NCI-H345 treated with DMSO at 0.1 percent for 48 hours (cell line): ENCODE measurements around the gene FTCD.
"Not testable (repeated sequence)": the region's sequence is repeated elsewhere in the genome, so short reads cannot be mapped to it uniquely, and the experiment has no call there.

ENCODE experiments used
- DNase-seq: peaks from one replicate; lab custom pipeline; 2025; ENCODE audit not compliant: unreplicated experiment; lab: John Stamatoyannopoulos, UW

FTCD gene

GRCh38 chr21:46155514-46156377 is at the start of gene FTCD:
FTCD (minus strand) TSS chr21:46155579; CDS start chr21:46155523, 56 bp downstream.
- no peak for DNase-seq

- no peak for DNase-seq
Observed at GRCh38 chr21:46205166-46205565, 49.8 kb upstream of the FTCD start.

- DNase-seq, result no peak
Observed at GRCh38 chr21:46203203-46203600, 47.8 kb upstream of the FTCD start.

GRCh38 chr21:46202592-46203202 is 47.3 kb upstream of the FTCD start:
- DNase-seq, result no peak

- DNase-seq, result not testable (repeated sequence)
Observed at GRCh38 chr21:46200877-46201803, 45.8 kb upstream of the FTCD start.

GRCh38 chr21:46199436-46200373 is 44.3 kb upstream of the FTCD start:
- DNase-seq, result no peak

- no peak for DNase-seq
Observed at GRCh38 chr21:46196733-46197132, 41.4 kb upstream of the FTCD start.

- DNase-seq, result no peak
Observed at GRCh38 chr21:46195595-46196195, 40.3 kb upstream of the FTCD start.

- DNase-seq, result no peak
Observed at GRCh38 chr21:46194374-46195334, 39.3 kb upstream of the FTCD start.

- no peak for DNase-seq
Observed at GRCh38 chr21:46193829-46194373, 38.5 kb upstream of the FTCD start.

GRCh38 chr21:46191686-46192575 is 36.6 kb upstream of the FTCD start:
- DNase-seq, result no peak

GRCh38 chr21:46191257-46191685 is 35.9 kb upstream of the FTCD start:
- no peak for DNase-seq

- DNase-seq, result no peak
Observed at GRCh38 chr21:46190491-46191131, 35.2 kb upstream of the FTCD start.

- DNase-seq, result no peak
Observed at GRCh38 chr21:46189959-46190490, 34.6 kb upstream of the FTCD start.

- no peak for DNase-seq
Observed at GRCh38 chr21:46189213-46189958, 34.0 kb upstream of the FTCD start.
